ENCODE results near the gene MAPKAP1.

GRCh38 chr9:125418404-125418803 is 288.6 kb downstream of the MAPKAP1 start:
- TF ChIP-seq CTCF (conservative IDR thresholded peaks at IDR 0.05; ENCODE audit: low read length), result no peak
- no peak for TF ChIP-seq EZH2phosphoT487 (IDR thresholded peaks at IDR 0.05; ENCODE audit: borderline replicate concordance, low read depth, low read length)
